HUDEP-2 (cell line): ENCODE results near the gene MAN1C1.
"Not testable (repeated sequence)": the region's sequence is repeated elsewhere in the genome, so short reads cannot be mapped to it uniquely, and the experiment has no call there.

Source experiments
- DNase-seq, 76 experiments: peaks; one replicate each; lab custom pipeline; 2025; ENCODE audit not compliant: unreplicated experiment in 76 of 76; lab: John Stamatoyannopoulos, UW

The MAN1C1 gene

GRCh38 chr1:25694167-25695007, 77.8 kb downstream of the MAN1C1 start:
- no peak for DNase-seq

- no peak for DNase-seq
Measured at GRCh38 chr1:25695090-25695770, 78.6 kb downstream of the MAN1C1 start.

- no peak for DNase-seq
Measured at GRCh38 chr1:25695771-25696311, 79.2 kb downstream of the MAN1C1 start.

- DNase-seq: not testable (repeated sequence)
Measured at GRCh38 chr1:25696643-25697042, 80.1 kb downstream of the MAN1C1 start.

GRCh38 chr1:25697435-25698217, 81.0 kb downstream of the MAN1C1 start:
- no peak for DNase-seq

GRCh38 chr1:25698252-25698651, 81.7 kb downstream of the MAN1C1 start:
- no peak for DNase-seq

GRCh38 chr1:25699059-25699458, 82.5 kb downstream of the MAN1C1 start:
- not testable (repeated sequence) for DNase-seq

GRCh38 chr1:25699500-25700143, 83.0 kb downstream of the MAN1C1 start:
- DNase-seq: no peak

GRCh38 chr1:25700144-25700523, 83.5 kb downstream of the MAN1C1 start:
- no peak for DNase-seq

GRCh38 chr1:25700626-25701025, 84.0 kb downstream of the MAN1C1 start:
- DNase-seq: no peak

GRCh38 chr1:25701030-25701785, 84.6 kb downstream of the MAN1C1 start:
- DNase-seq: no peak

- DNase-seq: no peak
Measured at GRCh38 chr1:25702101-25702775, 85.6 kb downstream of the MAN1C1 start.

GRCh38 chr1:25703041-25703440, 86.5 kb downstream of the MAN1C1 start:
- DNase-seq: no peak

GRCh38 chr1:25703671-25704266, 87.2 kb downstream of the MAN1C1 start:
- no peak for DNase-seq

GRCh38 chr1:25704267-25704691, 87.7 kb downstream of the MAN1C1 start:
- DNase-seq: no peak

- no peak for DNase-seq
Measured at GRCh38 chr1:25705699-25706098, 89.1 kb downstream of the MAN1C1 start.

GRCh38 chr1:25706146-25707089, 89.8 kb downstream of the MAN1C1 start:
- no peak for DNase-seq
